ENCODE measurements around the gene ZBTB7C.

The ZBTB7C gene

DNA sequence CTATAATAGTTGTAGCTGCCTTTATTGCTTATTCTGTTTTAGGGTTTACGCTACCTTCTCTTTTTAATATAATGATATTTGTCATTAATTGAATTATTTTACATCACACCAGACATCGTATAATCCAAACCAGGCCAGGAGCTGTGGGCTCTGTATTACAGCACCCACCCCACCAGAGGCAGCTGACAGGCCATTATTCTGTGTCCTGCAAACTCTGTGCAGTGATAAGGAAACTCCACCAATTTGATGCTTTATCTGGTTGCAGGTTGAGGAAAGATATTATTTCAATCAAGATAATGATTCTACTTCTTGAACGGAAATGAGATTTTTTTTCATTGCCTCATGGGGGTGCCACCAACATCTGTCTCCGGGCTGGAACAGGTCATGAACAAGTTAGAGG, 227.3 kb downstream of the ZBTB7C start:
- Histone ChIP-seq H3K36me3 (ENCODE audit: insufficient read depth, low read length) (no peaks in the 10 kb centered on the region), H3K4me3 (ENCODE audit: low read length, poor library complexity, severe bottlenecking) (no peak overlapping the region), H3K4me2 (ENCODE audit: low read depth, low read length, poor library complexity, severe bottlenecking) (no peak overlapping the region), H3K27me3 (ENCODE audit: insufficient read depth, low read length, poor library complexity, severe bottlenecking) (no peaks in the 10 kb centered on the region), H2AFZ (ENCODE audit: low read length) (no peak overlapping the region), H3K9ac (ENCODE audit: low read depth, low read length, poor library complexity, severe bottlenecking) (no peak overlapping the region), H3K9me2 (replicated peaks; ENCODE audit: low read depth, low read length) (no peaks in the 10 kb centered on the region), H3F3A (ENCODE audit: low read depth) (no peaks in the 10 kb centered on the region), H3K4me1 (ENCODE audit: insufficient read depth, low read length, poor library complexity, severe bottlenecking) (no peaks in the 10 kb centered on the region), H3K79me2 (ENCODE audit: insufficient read depth, low read length) (no peaks in the 10 kb centered on the region), H4K20me1 (ENCODE audit: insufficient read depth, low read length, poor library complexity, severe bottlenecking) (no peaks in the 10 kb centered on the region), H3K9me3 (ENCODE audit: insufficient read depth, low read depth, low read length) (no peaks in the 10 kb centered on the region)
- TF ChIP-seq, protein P1, sequence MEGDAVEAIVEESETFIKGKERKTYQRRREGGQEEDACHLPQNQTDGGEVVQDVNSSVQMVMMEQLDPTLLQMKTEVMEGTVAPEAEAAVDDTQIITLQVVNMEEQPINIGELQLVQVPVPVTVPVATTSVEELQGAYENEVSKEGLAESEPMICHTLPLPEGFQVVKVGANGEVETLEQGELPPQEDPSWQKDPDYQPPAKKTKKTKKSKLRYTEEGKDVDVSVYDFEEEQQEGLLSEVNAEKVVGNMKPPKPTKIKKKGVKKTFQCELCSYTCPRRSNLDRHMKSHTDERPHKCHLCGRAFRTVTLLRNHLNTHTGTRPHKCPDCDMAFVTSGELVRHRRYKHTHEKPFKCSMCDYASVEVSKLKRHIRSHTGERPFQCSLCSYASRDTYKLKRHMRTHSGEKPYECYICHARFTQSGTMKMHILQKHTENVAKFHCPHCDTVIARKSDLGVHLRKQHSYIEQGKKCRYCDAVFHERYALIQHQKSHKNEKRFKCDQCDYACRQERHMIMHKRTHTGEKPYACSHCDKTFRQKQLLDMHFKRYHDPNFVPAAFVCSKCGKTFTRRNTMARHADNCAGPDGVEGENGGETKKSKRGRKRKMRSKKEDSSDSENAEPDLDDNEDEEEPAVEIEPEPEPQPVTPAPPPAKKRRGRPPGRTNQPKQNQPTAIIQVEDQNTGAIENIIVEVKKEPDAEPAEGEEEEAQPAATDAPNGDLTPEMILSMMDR (conservative IDR thresholded peaks at IDR 0.05; ENCODE audit: low read length), result no peak
- no peak for TF ChIP-seq EZH2phosphoT487 (IDR thresholded peaks at IDR 0.05; ENCODE audit: borderline replicate concordance)

DNA sequence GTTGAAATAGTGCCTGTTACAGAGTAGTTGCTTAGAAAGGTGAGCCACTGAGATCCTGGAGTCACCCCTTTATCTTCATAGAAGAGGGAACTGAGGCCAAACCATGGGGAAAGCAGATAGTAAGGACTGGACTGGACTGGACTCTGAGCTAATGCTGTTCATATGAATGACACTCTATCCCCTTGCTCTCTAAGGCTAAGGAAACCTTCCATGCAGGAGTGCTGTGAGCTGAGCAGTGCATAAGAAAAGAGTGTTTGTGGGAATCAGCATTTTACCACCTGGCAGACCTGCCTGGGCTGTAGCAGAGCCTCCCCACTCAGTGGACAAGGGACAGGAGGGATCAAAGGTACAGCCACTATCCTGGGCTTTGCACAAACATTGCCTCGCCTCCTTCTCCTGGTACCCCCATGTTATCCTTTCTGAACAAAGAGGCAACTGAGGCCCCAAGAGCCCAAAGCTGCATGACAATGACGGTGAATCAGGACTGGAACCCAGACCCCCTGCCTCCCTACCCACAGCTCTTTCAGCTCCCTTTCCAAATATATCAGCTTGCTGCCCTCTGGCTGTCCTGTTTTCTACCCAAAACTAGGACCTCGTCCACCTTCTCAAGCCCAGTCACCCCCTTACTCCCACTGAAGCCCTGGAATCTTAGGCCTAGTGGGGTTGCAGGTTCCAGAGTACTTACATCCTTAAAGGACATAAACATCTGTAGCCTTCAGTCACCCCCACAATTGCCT, 227.9 kb downstream of the ZBTB7C start:
- no peak overlapping the region for H2AFZ ChIP-seq (ENCODE audit: low read length)
- H3F3A ChIP-seq (ENCODE audit: low read depth), result no peaks in the 10 kb centered on the region
- no peaks in the 10 kb centered on the region for H3K79me2 ChIP-seq (ENCODE audit: insufficient read depth, low read length)
- H3K4me3 ChIP-seq (ENCODE audit: low read length, poor library complexity, severe bottlenecking), result no peak overlapping the region
- H3K9me2 ChIP-seq (replicated peaks; ENCODE audit: low read depth, low read length), result no peaks in the 10 kb centered on the region
- H3K4me2 ChIP-seq (ENCODE audit: low read depth, low read length, poor library complexity, severe bottlenecking), result no peak overlapping the region
- H3K27me3 ChIP-seq (ENCODE audit: insufficient read depth, low read length, poor library complexity, severe bottlenecking), result no peaks in the 10 kb centered on the region
- TF ChIP-seq, protein P1 (conservative IDR thresholded peaks at IDR 0.05; ENCODE audit: low read length), result no peak
- TF ChIP-seq EZH2phosphoT487 (IDR thresholded peaks at IDR 0.05; ENCODE audit: borderline replicate concordance), result no peak
- H4K20me1 ChIP-seq (ENCODE audit: insufficient read depth, low read length, poor library complexity, severe bottlenecking), result no peaks in the 10 kb centered on the region
- no peaks in the 10 kb centered on the region for H3K4me1 ChIP-seq (ENCODE audit: insufficient read depth, low read length, poor library complexity, severe bottlenecking)
- H3K9ac ChIP-seq (ENCODE audit: low read depth, low read length, poor library complexity, severe bottlenecking), result no peak overlapping the region
- H3K36me3 ChIP-seq (ENCODE audit: insufficient read depth, low read length), result no peaks in the 10 kb centered on the region
- no peaks in the 10 kb centered on the region for H3K9me3 ChIP-seq (ENCODE audit: insufficient read depth, low read depth, low read length)

DNA sequence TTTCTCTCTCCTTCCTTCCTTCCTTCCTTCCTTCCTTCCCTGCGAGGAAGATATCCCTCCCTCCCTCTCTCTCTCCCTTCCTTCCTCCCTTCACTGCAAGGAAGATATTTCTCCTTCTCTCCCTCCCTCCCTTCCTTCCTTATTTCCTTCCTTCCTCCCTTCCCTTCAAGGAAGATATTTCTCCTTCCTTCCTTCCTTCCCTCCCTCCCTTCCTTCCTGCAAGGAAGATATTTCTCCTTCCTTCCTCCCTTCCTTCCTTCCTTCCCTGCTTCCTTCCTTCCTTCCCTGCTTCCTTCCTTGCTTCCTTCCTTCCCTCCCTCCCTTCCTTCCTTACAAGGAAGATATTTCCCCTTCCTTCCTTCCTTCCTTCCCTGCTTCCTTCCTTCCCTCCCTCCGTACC, 229.5 kb downstream of the ZBTB7C start:
- H3K4me1 ChIP-seq (ENCODE audit: insufficient read depth, low read length, poor library complexity, severe bottlenecking), result no peaks in the 10 kb centered on the region
- no peaks in the 10 kb centered on the region for H3F3A ChIP-seq (ENCODE audit: low read depth)
- no peak overlapping the region for H3K9ac ChIP-seq (ENCODE audit: low read depth, low read length, poor library complexity, severe bottlenecking)
- no peak for TF ChIP-seq EZH2phosphoT487 (IDR thresholded peaks at IDR 0.05; ENCODE audit: borderline replicate concordance)
- TF ChIP-seq, protein P1 (conservative IDR thresholded peaks at IDR 0.05; ENCODE audit: low read length), result no peak
- H3K79me2 ChIP-seq (ENCODE audit: insufficient read depth, low read length), result no peaks in the 10 kb centered on the region
- H3K4me2 ChIP-seq (ENCODE audit: low read depth, low read length, poor library complexity, severe bottlenecking), result no peak overlapping the region
- no peaks in the 10 kb centered on the region for H3K36me3 ChIP-seq (ENCODE audit: insufficient read depth, low read length)
- H3K9me3 ChIP-seq (ENCODE audit: insufficient read depth, low read depth, low read length), result no peaks in the 10 kb centered on the region
- no peaks in the 10 kb centered on the region for H3K27me3 ChIP-seq (ENCODE audit: insufficient read depth, low read length, poor library complexity, severe bottlenecking)
- H4K20me1 ChIP-seq (ENCODE audit: insufficient read depth, low read length, poor library complexity, severe bottlenecking), result no peaks in the 10 kb centered on the region
- no peak overlapping the region for H2AFZ ChIP-seq (ENCODE audit: low read length)
- no peaks in the 10 kb centered on the region for H3K9me2 ChIP-seq (replicated peaks; ENCODE audit: low read depth, low read length)
- H3K4me3 ChIP-seq (ENCODE audit: low read length, poor library complexity, severe bottlenecking), result no peak overlapping the region

Measured in Loucy (cell line).